ENCODE data around the gene CALY. TPM values are rescaled to one million over a fixed set of nuclear protein-coding genes. Genes with fewer than 3 reads are reported as not detected.
"Not testable (repeated sequence)": the region's sequence is repeated elsewhere in the genome, so short reads cannot be mapped to it uniquely, and the experiment has no call there.

CALY gene
- total RNA-seq, 1 donor from 2014 or later, result 1.5 TPM

DNA sequence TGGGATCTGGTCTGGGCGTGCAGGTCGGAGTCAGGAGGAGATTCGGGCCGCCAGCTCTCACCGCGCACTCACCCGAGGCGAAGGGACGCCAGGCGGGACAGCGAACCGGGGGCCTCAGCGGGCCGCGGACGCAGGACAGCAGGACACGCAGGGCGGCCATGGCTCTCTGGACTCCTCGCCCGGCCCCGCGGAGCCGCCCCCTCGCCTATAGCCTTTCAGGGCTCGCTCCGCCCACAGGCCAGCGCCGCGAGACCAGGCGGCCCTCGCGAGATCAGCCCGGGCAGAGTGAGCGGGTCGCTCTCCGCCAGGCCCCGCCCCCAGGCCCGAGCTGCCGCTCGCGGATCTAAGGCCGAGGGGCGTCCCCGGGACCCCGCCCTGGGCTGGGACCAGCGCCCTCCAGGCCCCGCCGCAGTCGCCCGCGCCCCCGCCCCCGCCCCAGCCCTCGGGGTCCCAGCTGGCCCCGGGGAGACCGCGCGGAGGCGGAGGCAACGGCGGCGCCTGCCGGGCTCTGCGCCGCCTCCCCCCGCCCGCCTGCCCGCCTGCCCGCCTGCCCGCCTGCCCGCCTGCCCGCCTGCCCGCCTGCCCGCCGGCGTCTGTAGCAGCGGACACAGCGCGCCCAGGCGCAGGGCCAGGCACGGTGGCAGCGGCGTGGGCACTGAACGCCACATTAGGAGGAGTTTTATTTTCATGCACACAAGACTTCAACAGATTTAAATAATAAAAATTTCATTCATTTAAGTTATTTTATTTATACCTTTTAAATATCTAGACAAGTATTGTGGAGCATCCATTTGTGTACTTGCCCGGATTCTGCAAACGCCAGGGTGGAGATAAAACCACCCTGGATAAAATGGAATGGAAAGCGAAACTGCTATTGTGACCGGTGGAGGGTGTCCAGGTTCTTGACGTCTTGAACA, 36.7 kb upstream of the CALY start, which contains the start of gene ECHS1:
Gene ECHS1, minus strand, starts transcription at position 181 of the 917 bp plus-strand sequence. Its CDS starts 21 bp downstream, at position 160.
- peak; percentile 47 for DNase-seq (ENCODE audit: low read depth)
- peak within 1 kb of the TSS; percentile 77 for H3K4me3 ChIP-seq (ENCODE audit: low read depth, low read length)
- no peak for TF ChIP-seq CTCF (conservative IDR thresholded peaks at IDR 0.05; ENCODE audit: low read depth, low read length)

- TF ChIP-seq CTCF (conservative IDR thresholded peaks at IDR 0.05; ENCODE audit: low read depth, low read length), result no peak
- H3K4me3 ChIP-seq (ENCODE audit: low read depth, low read length), result peak overlapping the region; percentile 77
- no peak for DNase-seq (ENCODE audit: low read depth)
These were observed 35.8 kb upstream of the CALY start for GRCh38 chr10:133372507-133372906.

DNA sequence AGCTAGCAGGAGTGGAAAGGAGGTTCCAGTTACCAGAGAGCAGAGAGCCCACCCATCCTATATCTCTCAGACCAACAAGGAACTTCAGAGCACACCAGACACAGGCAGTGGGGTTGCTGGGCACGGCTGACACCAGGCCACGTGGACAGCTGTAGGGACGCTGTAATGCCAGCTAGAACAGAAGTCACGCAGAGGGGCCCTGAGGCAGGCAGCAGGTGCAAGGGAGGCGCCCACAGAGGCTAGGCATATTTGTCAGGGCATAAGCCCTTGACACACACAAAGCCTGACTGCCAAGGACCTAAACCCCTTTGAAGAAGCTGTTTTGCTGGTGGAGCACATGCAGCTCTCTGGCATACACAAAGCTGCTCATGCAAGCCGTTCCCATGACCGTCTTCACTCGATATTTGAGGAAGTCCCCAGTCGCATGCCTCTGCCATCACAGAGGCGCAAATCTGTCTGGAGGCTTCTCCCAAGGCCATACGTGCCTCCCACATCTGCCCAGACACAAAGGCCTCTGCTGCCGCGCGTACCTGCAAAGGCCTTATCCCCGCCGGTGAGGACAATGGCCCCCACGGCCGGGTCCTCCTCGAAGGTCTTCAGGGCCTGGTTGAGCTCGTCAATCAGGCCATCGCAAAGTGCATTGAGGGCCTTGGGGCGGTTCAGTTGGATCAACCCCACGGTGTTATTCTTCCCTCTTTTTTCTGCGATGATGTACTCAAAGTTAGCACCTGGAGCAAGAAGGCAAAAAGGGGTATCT, 33.5 kb upstream of the CALY start:
- H3K4me3 ChIP-seq (ENCODE audit: low read depth, low read length), result no peak overlapping the region
- no peak for DNase-seq (ENCODE audit: low read depth)
- no peak for TF ChIP-seq CTCF (conservative IDR thresholded peaks at IDR 0.05; ENCODE audit: low read depth, low read length)

DNA sequence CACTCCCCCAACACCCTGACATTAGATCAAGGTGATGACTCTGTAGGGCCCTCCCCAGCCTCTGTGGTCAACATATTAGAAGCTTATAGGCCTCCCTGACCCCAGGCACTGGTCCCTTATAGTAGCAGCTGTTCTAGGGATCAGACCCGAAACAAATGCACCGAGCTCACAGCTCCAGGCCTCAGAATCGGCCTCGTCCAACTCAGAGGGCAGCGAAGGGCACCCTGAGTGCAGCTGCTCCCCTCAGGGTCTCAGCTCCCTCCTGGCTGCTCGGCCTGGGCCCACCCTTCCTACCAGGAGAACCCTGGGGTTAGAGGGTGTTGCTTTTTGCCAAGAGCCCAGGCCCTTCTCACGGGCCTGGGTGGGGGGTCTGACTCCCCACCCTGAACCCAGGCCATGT, 31.5 kb upstream of the CALY start:
- no peak for TF ChIP-seq CTCF (conservative IDR thresholded peaks at IDR 0.05; ENCODE audit: low read depth, low read length)
- H3K4me3 ChIP-seq (ENCODE audit: low read depth, low read length), result no peak overlapping the region
- DNase-seq (ENCODE audit: low read depth), result no peak

- H3K4me3 ChIP-seq (ENCODE audit: low read depth, low read length); DNase-seq (ENCODE audit: low read depth): not testable (repeated sequence)
These were observed 30.8 kb upstream of the CALY start for GRCh38 chr10:133367461-133367860.

GRCh38 chr10:133366751-133367150, 30.1 kb upstream of the CALY start:
- no peak for TF ChIP-seq CTCF (conservative IDR thresholded peaks at IDR 0.05; ENCODE audit: low read depth, low read length)
- no peak for DNase-seq (ENCODE audit: low read depth)
- no peak overlapping the region for H3K4me3 ChIP-seq (ENCODE audit: low read depth, low read length)

DNA sequence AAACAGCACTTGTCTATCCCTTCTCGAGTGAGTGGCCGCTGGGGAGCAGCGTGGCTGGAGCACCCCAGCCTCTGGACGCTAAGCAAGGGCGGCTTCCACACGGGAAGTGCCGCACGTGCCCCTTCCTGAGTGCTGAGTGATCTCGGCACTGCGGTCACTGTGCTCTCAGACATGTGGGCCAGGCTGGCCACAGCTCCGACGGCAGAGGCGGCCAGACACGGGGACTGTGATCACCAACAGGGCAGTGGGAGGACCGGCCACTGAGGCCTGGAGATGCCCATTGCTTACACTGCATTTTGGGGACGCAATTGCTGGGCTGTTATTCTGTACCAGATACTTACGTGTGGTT, 29.4 kb upstream of the CALY start:
- no peak for TF ChIP-seq CTCF (conservative IDR thresholded peaks at IDR 0.05; ENCODE audit: low read depth, low read length)

More for the DNA sequence above, 29.4 kb upstream of the CALY start:
- no peak for DNase-seq (ENCODE audit: low read depth)
- no peak overlapping the region for H3K4me3 ChIP-seq (ENCODE audit: low read depth, low read length)

Data from epithelial cell of proximal tubule (primary cell).